Measurements from ENCODE around the gene WASL.

The WASL gene

GRCh38 chr7:123687727-123688126 is 61.1 kb downstream of the WASL start:
- DNase-seq = no peak

DNA sequence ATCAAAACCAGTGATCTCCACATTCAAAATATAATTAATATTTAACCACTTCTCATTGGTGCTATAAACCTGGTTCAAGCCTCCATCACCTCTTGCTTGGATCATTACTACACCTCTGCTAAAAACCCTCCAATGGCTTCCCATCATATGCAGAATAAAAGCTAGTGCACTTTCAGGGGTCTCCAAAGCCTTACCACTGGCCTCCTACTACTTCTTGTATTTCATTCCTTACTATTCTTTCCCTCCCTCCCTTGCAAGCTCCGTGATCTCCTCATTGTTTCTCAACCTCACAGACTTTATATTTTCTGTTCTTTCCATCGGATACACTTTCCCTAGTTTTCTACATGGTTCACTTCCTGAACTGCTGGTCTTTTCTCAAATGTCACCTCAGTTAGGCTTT is 61.6 kb downstream of the WASL start:
- DNase-seq = no peak

- DNase-seq = no peak
Measured at GRCh38 chr7:123682690-123683089, 66.1 kb downstream of the WASL start.

GRCh38 chr7:123681561-123681960 is 67.2 kb downstream of the WASL start:
- no peak for DNase-seq

GRCh38 chr7:123680580-123680979 is 68.2 kb downstream of the WASL start:
- DNase-seq = no peak

GRCh38 chr7:123679614-123680013 is 69.2 kb downstream of the WASL start:
- no peak for DNase-seq

- no peak for DNase-seq
Measured at GRCh38 chr7:123677061-123677715, 71.6 kb downstream of the WASL start.

DNA sequence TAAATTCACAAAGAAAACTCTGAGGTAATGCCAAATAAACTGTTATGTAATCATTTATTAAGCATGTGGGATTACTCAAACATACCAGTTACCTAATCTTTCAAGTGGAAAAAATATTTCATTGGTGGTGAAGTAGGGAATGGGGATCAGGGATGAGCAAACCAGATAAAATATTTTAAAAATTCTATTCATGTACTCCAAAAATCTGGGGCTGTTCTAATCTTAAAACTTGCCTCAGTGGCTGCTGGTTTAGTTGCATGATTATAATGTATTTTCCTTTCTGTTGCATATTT is 73.7 kb downstream of the WASL start:
- DNase-seq = no peak

- no peak for DNase-seq
Measured at GRCh38 chr7:123674399-123675180, 74.2 kb downstream of the WASL start.

GRCh38 chr7:123673752-123674398 is 74.9 kb downstream of the WASL start:
- no peak for DNase-seq

GRCh38 chr7:123673137-123673732 is 75.6 kb downstream of the WASL start:
- no peak for DNase-seq

DNA sequence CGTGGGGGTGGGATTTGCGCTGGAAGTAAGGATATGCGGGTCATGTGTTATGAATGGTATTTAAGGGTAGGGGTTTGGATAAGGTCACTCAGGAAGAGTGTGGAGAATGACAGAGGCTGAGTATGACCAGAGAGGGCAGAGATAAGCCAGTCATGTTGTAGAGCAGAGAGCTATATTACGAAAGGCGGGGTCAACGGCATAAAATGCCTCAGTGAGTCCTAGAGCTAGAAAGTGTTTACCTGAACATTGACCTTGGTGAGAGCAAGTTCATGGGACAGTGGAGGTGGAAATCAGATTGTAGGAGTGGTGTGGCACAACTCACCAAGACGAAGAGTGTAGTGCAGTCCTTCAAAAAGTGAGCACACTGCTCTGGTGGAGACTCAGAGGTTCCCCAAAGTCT is 79.3 kb downstream of the WASL start:
- DNase-seq = no peak

- no peak for DNase-seq
Measured at GRCh38 chr7:123666492-123666891, 82.3 kb downstream of the WASL start.

DNA sequence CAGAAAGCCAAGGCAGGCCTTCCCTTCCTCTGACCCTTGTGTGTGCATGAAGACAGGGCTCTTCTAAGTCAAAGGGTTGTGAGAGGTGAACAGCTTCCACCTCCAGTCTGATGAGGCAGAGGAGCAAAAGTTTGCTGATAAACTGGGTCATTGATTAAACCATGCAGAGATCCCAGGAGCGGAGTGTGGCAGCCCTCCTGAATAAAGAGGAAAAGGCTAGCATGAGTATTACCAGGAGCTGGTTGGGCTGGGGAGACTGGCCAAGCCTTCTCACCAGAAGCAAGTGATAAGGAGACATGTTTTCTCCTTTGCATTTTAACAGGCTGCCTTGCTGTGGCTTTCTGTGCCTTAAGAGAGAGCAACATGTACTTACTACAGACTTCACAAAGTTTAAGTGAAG is 82.9 kb downstream of the WASL start:
- DNase-seq = no peak

- no peak for DNase-seq
Measured at GRCh38 chr7:123665157-123665556, 83.6 kb downstream of the WASL start.

DNA sequence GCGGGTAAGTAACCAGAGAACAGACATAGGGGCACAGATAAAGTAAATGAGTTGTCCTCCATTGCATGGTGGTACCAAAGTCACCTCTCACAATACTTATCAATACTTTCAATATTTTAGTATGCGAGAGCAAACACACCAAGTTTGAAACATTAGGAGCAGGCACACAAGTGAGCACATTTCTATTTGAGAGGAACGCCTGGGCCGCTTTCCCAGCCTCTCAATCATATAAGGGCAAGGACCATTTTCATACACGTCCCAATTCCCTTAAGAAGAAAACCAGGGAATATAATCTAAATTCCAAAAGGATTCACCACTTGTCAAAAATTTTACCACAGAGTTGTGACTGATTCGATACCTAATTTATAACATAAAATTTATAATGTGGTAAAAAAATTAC is 85.6 kb downstream of the WASL start:
- DNase-seq = no peak

DNA sequence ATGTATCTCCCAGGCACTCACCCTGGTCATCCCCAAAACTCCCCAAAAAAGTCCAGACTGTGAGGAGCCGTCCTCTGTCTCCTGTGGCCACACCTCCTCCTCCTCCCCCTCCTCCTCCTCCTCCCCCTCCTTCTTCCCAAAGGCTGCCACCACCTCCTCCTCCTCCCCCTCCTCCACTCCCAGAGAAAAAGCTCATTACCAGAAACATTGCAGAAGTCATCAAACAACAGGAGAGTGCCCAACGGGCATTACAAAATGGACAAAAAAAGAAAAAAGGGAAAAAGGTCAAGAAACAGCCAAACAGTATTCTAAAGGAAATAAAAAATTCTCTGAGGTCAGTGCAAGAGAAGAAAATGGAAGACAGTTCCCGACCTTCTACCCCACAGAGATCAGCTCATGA is 86.0 kb downstream of the WASL start:
- no peak for DNase-seq

DNA sequence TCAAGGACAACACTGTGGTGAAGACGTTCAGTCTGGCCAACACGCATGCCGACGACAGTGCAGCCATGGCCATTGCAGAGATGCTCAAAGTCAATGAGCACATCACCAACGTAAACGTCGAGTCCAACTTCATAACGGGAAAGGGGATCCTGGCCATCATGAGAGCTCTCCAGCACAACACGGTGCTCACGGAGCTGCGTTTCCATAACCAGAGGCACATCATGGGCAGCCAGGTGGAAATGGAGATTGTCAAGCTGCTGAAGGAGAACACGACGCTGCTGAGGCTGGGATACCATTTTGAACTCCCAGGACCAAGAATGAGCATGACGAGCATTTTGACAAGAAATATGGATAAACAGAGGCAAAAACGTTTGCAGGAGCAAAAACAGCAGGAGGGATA is 86.5 kb downstream of the WASL start:
- no peak for DNase-seq

DNA sequence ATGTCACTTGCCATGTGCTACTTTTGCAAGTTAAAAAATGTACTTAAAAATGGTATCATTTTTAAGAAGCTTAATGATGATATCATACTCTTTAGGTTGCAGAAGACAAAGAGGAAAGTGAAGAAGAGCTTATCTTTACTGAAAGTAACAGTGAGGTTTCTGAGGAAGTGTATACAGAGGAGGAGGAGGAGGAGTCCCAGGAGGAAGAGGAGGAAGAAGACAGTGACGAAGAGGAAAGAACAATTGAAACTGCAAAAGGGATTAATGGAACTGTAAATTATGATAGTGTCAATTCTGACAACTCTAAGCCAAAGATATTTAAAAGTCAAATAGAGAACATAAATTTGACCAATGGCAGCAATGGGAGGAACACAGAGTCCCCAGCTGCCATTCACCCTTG is 87.0 kb downstream of the WASL start:
- DNase-seq = no peak

GRCh38 chr7:123660514-123661354 is 88.1 kb downstream of the WASL start:
- DNase-seq = no peak

GRCh38 chr7:123658023-123658422 is 90.8 kb downstream of the WASL start:
- no peak for DNase-seq

GRCh38 chr7:123657304-123657685 is 91.5 kb downstream of the WASL start:
- DNase-seq = no peak
